Liver (tissue), 9 donors: ENCODE measurements around the gene TSHZ2. TPM values are rescaled to one million over a fixed set of nuclear protein-coding genes. Genes with fewer than 3 reads are reported as not detected.

Experiments used
- DNase-seq: peaks from one replicate; pipeline ENCODE4 v3.0.0-alpha.2; 2017; ENCODE audit warnings: low spot score
- H3K27ac ChIP-seq, 2 donors: one replicate each; pipeline ENCODE4 v1.7.0; 2013; ENCODE audit warnings: inconsistent platforms in 2 of 2, low read length in 2 of 2, control low read depth in 1 of 2, low read depth in 1 of 2, mild to moderate bottlenecking in 1 of 2
- H3K27me3 ChIP-seq, 4 donors: one replicate each; pipeline versions ENCODE4 v1.6.1 to v1.7.0; 2013; ENCODE audit warnings: low read length in 3 of 4, inconsistent platforms in 1 of 4, mild to moderate bottlenecking in 1 of 4, moderate library complexity in 1 of 4; ENCODE audit not compliant: control insufficient read depth in 4 of 4, insufficient read depth in 4 of 4
- H3K36me3 ChIP-seq, 4 donors: one replicate each; pipeline versions ENCODE4 v1.6.1 to v1.7.0; 2013; ENCODE audit warnings: low read length in 3 of 4, mild to moderate bottlenecking in 3 of 4, low read depth in 1 of 4, moderate library complexity in 1 of 4; ENCODE audit not compliant: control insufficient read depth in 4 of 4, insufficient read depth in 3 of 4
- H3K4me1 ChIP-seq, 4 donors: one replicate each; pipeline versions ENCODE4 v1.6.1 to v1.7.0; 2013; ENCODE audit warnings: low read length in 3 of 4, mild to moderate bottlenecking in 3 of 4, moderate library complexity in 1 of 4; ENCODE audit not compliant: control insufficient read depth in 4 of 4, insufficient read depth in 4 of 4
- H3K4me3 ChIP-seq, 3 donors: one replicate each; pipeline versions ENCODE4 v1.6.1 to v1.7.0; 2013; ENCODE audit warnings: low read length in 3 of 3, control low read depth in 1 of 3, low read depth in 1 of 3, mild to moderate bottlenecking in 1 of 3
- H3K9ac ChIP-seq, 2 donors: one replicate each; pipeline ENCODE4 v1.7.0; 2013; ENCODE audit warnings: low read length in 2 of 2, mild to moderate bottlenecking in 2 of 2, moderate library complexity in 2 of 2, control low read depth in 1 of 2, low read depth in 1 of 2
- H3K9me3 ChIP-seq, 4 donors: one replicate each; pipeline versions ENCODE4 v1.6.1 to v1.7.0; 2013; ENCODE audit warnings: low read length in 3 of 4; ENCODE audit not compliant: control insufficient read depth in 4 of 4
- CTCF ChIP-seq: fragments of 150-350 bp; IDR thresholded peaks from 2 replicates; pipeline ENCODE4 v1.5.1; 2017; ENCODE audit warnings: improper control_type of control experiment, low read depth, low read length; ENCODE audit not compliant: missing input control
- EGR1 ChIP-seq, 2 donors: IDR thresholded peaks; 2 replicates each; pipeline ENCODE4 v1.6.1; 2016 to 2018; ENCODE audit warnings: antibody characterized with exemption in 2 of 2, low read depth in 2 of 2
- FOXA1 ChIP-seq: IDR thresholded peaks from 2 replicates; pipeline ENCODE4 v1.6.1; 2016; ENCODE audit warnings: antibody characterized with exemption
- FOXA2 ChIP-seq: IDR thresholded peaks from 2 replicates; pipeline ENCODE4 v1.6.1; 2016; ENCODE audit warnings: antibody characterized with exemption
- GABPA ChIP-seq, 2 donors: IDR thresholded peaks in 1 of 2; conservative IDR thresholded peaks in 1 of 2; 2 replicates each; pipeline ENCODE4 v1.6.1; 2016; ENCODE audit warnings: antibody characterized with exemption in 2 of 2, mild to moderate bottlenecking in 1 of 2, moderate library complexity in 1 of 2
- HNF4G ChIP-seq: IDR thresholded peaks from 2 replicates; pipeline ENCODE4 v1.6.1; 2016; ENCODE audit warnings: antibody characterized with exemption
- NR2F2 ChIP-seq: IDR thresholded peaks from 2 replicates; pipeline ENCODE4 v1.6.1; 2016; ENCODE audit warnings: antibody characterized with exemption
- RAD21 ChIP-seq, 2 donors: IDR thresholded peaks; 2 replicates each; pipeline ENCODE4 v1.6.1; 2016; ENCODE audit warnings: antibody characterized with exemption in 2 of 2, mild to moderate bottlenecking in 2 of 2
- REST ChIP-seq: IDR thresholded peaks from 2 replicates; pipeline ENCODE4 v1.6.1; 2016; ENCODE audit warnings: antibody characterized with exemption, mild to moderate bottlenecking
- RXRA ChIP-seq, 2 donors: IDR thresholded peaks; 2 replicates each; pipeline ENCODE4 v1.6.1; 2017 to 2018; ENCODE audit warnings: antibody characterized with exemption in 2 of 2, mild to moderate bottlenecking in 1 of 2
- SP1 ChIP-seq: IDR thresholded peaks from 2 replicates; pipeline ENCODE4 v1.6.1; 2018; ENCODE audit warnings: antibody characterized with exemption, mild to moderate bottlenecking
- TAF1 ChIP-seq: conservative IDR thresholded peaks from 2 replicates; pipeline ENCODE4 v1.6.1; 2016; ENCODE audit warnings: antibody characterized with exemption, mild to moderate bottlenecking
- YY1 ChIP-seq: IDR thresholded peaks from 2 replicates; pipeline ENCODE4 v1.6.1; 2016; ENCODE audit warnings: antibody characterized with exemption, mild to moderate bottlenecking
- ZBTB33 ChIP-seq: IDR thresholded peaks from 2 replicates; pipeline ENCODE4 v1.6.1; 2016; ENCODE audit warnings: antibody characterized with exemption
- whole genome bisulfite sequencing: extraction: QIAGEN DNeasy Blood & Tissue Kit; methylation state at CpG from one replicate; pipeline ENCODE4 v1.1.7; 2013; 5-methylcytosine and 5-hydroxymethylcytosine counted together
- polyA plus RNA-seq, 2 donors: library from polyadenylated mRNA; stranded (reverse) in 1 of 2; unstranded in 1 of 2; fragments of 200-250 nt in 1 of 2; fragments of >200 nt in 1 of 2; fragmentation: Nextera tagmentation in 1 of 2; extraction: Ambion mirVana in 1 of 2; gene quantifications; one replicate each; pipeline versions ENCODE4 v1.2.1 to v1.2.3, GENCODE V29; 2013 to 2015
- total RNA-seq, 2 donors: library from RNA; depleted of rRNA; stranded (reverse); fragments of >200 nt; gene quantifications; one replicate each; pipeline ENCODE4 v1.2.3, GENCODE V29; 2014
- donor health status: healthy.
- donor health status: healthy.
- donor health status: healthy.
- donor health status: healthy.
- donor health status: healthy.

The TSHZ2 gene
- total and polyA plus RNA-seq, 4 donors: 2.9 to 11.3 (median 7.8) TPM

- Histone ChIP-seq H3K27me3 (no peaks in the 10 kb centered on the region), H3K9ac (no peak overlapping the region), H3K4me1 (no peaks in the 10 kb centered on the region), H3K36me3 (no peaks in the 10 kb centered on the region), H3K9me3 (no peaks in the 10 kb centered on the region), H3K27ac (no peak overlapping the region), H3K4me3 (no peak overlapping the region)
- 88% methylated on average over 3 of the region's 3 CpGs for WGBS
- TF ChIP-seq GABPA (IDR thresholded peaks at IDR 0.05 in 1 of 2, conservative IDR thresholded peaks at IDR 0.05 in 1 of 2) (no peak), RAD21 (IDR thresholded peaks at IDR 0.05) (no peak)
- DNase-seq: no peak
These were observed 409.6 kb downstream of the TSHZ2 start for GRCh38 chr20:53381568-53382262.

GRCh38 chr20:53382263-53382844 is 410.2 kb downstream of the TSHZ2 start:
- TF ChIP-seq ZBTB33 (no peak), CTCF (no peak), RAD21 (IDR thresholded peaks at IDR 0.05) (peak in 1 of 2 donors; percentile 20), RXRA (IDR thresholded peaks at IDR 0.05) (peak in 1 of 2 donors; percentile 6), NR2F2 (peak; percentile 96)
- Histone ChIP-seq H3K9ac (no peak overlapping the region), H3K9me3 (no peaks in the 10 kb centered on the region), H3K4me1 (no peaks in the 10 kb centered on the region), H3K4me3 (no peak overlapping the region), H3K36me3 (no peaks in the 10 kb centered on the region), H3K27ac (no peak overlapping the region), H3K27me3 (no peaks in the 10 kb centered on the region)
- DNase-seq: no peak
- WGBS: 84% methylated on average over 7 of the region's 7 CpGs

- H3K36me3 ChIP-seq: no peaks in the 10 kb centered on the region
These were observed 411.8 kb downstream of the TSHZ2 start for GRCh38 chr20:53383916-53384315.

More at GRCh38 chr20:53383916-53384315, 411.8 kb downstream of the TSHZ2 start:
- no peaks in the 10 kb centered on the region for H3K4me1 ChIP-seq
- H3K4me3 ChIP-seq: no peak overlapping the region
- no peaks in the 10 kb centered on the region for H3K27me3 ChIP-seq
- H3K27ac ChIP-seq: no peak overlapping the region
- 86% methylated on average over 8 of the region's 8 CpGs for WGBS
- no peak for TF ChIP-seq FOXA2
- no peak for TF ChIP-seq GABPA (IDR thresholded peaks at IDR 0.05 in 1 of 2, conservative IDR thresholded peaks at IDR 0.05 in 1 of 2)
- no peak for TF ChIP-seq HNF4G
- TF ChIP-seq REST: no peak
- TF ChIP-seq RAD21 (IDR thresholded peaks at IDR 0.05): no peak
- TF ChIP-seq YY1: no peak
- TF ChIP-seq FOXA1: no peak
- no peak for TF ChIP-seq SP1
- no peak for TF ChIP-seq TAF1
- no peak for TF ChIP-seq RXRA (IDR thresholded peaks at IDR 0.05)
- no peak for TF ChIP-seq EGR1 (IDR thresholded peaks at IDR 0.05; ENCODE audit: low read depth in 2 of 2)
- DNase-seq: no peak
- no peak overlapping the region for H3K9ac ChIP-seq
- H3K9me3 ChIP-seq: no peaks in the 10 kb centered on the region
